PC-9 (cell line): ENCODE measurements around the gene ALG12. TPM values are rescaled to one million over a fixed set of nuclear protein-coding genes. Genes with fewer than 3 reads are reported as not detected.

Experiments
- BruUV-seq: library from RNA; stranded (reverse); fragments of 400-500 nt; replicated peaks from 2 replicates; lab custom pipeline; 2021; lab: Mats Ljungman, UMichigan
- CTCF ChIA-PET: fragments of 300-600 bp; sonication (Branson Sonifier 250); formaldehyde crosslinking; loops from one replicate; lab custom pipeline; 2022; ENCODE audit warnings: antibody characterized with exemption; lab: Charles Lee
- POLR2A ChIA-PET: fragments of 300-600 bp; sonication (Branson Sonifier 250); formaldehyde crosslinking; loops from one replicate; lab custom pipeline; 2022; ENCODE audit warnings: antibody characterized with exemption; ENCODE audit not compliant: unreplicated experiment; lab: Charles Lee
- DNase-seq, 2 experiments: peaks; one replicate each; pipeline versions ENCODE4 v3.0.0 to v3.0.0-alpha.2; 2015 to 2022; ENCODE audit warnings: mixed read lengths in 1 of 2
- H2AFZ ChIP-seq: fragments of 200-600 bp; sonication (generic); 2 replicates; pipeline ENCODE4 v1.8.1; 2017; ENCODE audit warnings: antibody characterized with exemption
- H3F3A ChIP-seq: fragments of 200-600 bp; sonication (generic); 2 replicates; pipeline ENCODE4 v1.8.1; 2017; ENCODE audit warnings: antibody characterized with exemption, mild to moderate bottlenecking, low read depth; ENCODE audit not compliant: insufficient read depth
- H3K27ac ChIP-seq: fragments of 200-600 bp; sonication (generic); 2 replicates; pipeline ENCODE4 v1.6.1; 2016; ENCODE audit warnings: mixed run types
- H3K27me3 ChIP-seq: fragments of 200-600 bp; sonication (generic); 2 replicates; pipeline ENCODE4 v1.6.1; 2016; ENCODE audit warnings: low read depth, mixed run types; ENCODE audit not compliant: insufficient read depth
- H3K36me3 ChIP-seq: fragments of 200-600 bp; sonication (generic); 2 replicates; pipeline ENCODE4 v1.6.1; 2016; ENCODE audit warnings: low read depth, mixed run types
- H3K4me1 ChIP-seq: fragments of 200-600 bp; sonication (generic); replicated peaks from 2 replicates; pipeline ENCODE4 v1.6.1; 2016; ENCODE audit warnings: mixed run types; ENCODE audit not compliant: insufficient read depth
- H3K4me2 ChIP-seq: fragments of 200-600 bp; sonication (generic); 2 replicates; pipeline ENCODE4 v1.6.1; 2017; ENCODE audit warnings: mixed run types
- H3K4me3 ChIP-seq: fragments of 200-600 bp; sonication (generic); 2 replicates; pipeline ENCODE4 v1.6.1; 2016; ENCODE audit warnings: mixed run types
- H3K79me2 ChIP-seq: fragments of 200-600 bp; sonication (generic); 2 replicates; pipeline ENCODE4 v1.6.1; 2017; ENCODE audit warnings: low read depth, mixed run types
- H3K9me2 ChIP-seq: fragments of 200-600 bp; sonication (generic); 2 replicates; pipeline ENCODE4 v1.8.1; 2017; ENCODE audit warnings: mild to moderate bottlenecking; ENCODE audit not compliant: insufficient read depth
- H3K9me3 ChIP-seq: fragments of 200-600 bp; sonication (generic); 2 replicates; pipeline ENCODE4 v1.8.1; 2016; ENCODE audit warnings: low read depth; ENCODE audit not compliant: insufficient read depth
- H4K20me1 ChIP-seq: fragments of 200-600 bp; sonication (generic); 2 replicates; pipeline ENCODE4 v1.8.1; 2017; ENCODE audit not compliant: insufficient read depth
- EZH2 ChIP-seq: fragments of 200-600 bp; sonication (generic); IDR thresholded peaks from 2 replicates; pipeline ENCODE4 v1.8.0; 2017; ENCODE audit warnings: antibody characterized with exemption, low read depth
- intact Hi-C: fragments of 100-400 bp; cut with micrococcal nuclease; formaldehyde crosslinking; loops from one replicate; pipeline ENCODE4 v1.10.0; 2022; ENCODE audit not compliant: unreplicated experiment
- total RNA-seq: library from RNA; stranded (reverse); gene quantifications from 2 replicates; pipeline ENCODE4 v1.2.3, GENCODE V29; 2021
- TF ChIP-seq, protein P1 (sequence below): fragments of 200-600 bp; sonication (generic); conservative IDR thresholded peaks from 2 replicates; pipeline ENCODE4 v1.6.1; 2017; ENCODE audit warnings: mixed run types, antibody characterized with exemption, mild to moderate bottlenecking, moderate library complexity

ALG12 gene
- total RNA-seq, 1 experiment from 2014 or later = 16.8 TPM

DNA sequence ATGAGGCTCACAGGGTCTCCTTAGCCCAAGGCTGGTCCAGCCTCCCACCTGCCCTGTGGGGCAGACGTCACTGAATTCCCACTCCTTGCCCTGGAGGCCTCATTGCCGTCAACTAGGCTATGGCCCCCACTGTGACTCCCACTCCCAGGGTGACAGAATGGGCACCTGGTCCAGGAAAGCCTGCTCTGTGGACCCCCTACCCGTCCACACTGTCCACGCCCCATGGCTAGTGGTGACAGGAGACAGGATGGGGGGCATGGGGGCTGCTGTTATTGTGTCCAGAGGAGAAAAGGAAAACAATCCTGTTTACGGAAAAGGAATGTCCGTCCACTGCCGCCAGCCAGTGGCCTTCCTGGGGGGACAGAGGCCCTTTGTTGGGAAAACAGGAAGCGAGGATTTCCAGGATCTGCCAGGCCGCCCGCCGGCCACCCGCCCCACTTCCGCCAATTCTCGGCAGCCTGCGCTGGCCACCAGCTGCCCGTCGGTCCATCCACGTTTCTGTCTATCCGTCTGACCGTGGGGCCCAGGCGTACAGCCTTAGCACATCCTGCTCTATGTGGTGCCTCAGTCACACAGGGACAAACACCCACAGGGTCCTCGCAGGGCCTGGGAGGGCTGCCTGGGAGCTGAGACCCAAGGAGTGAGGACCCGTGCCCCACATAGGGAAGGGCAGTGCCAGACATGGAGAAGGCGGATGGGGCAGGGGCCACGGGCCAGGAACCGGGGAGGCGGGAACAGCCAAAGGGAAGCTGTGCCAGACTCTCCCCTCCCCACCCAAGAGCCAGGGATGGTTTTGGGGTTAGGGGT lies 19.7 kb upstream of the ALG12 start:
- no peak overlapping the region for H3K4me3 ChIP-seq
- intact Hi-C loops = no loop called here
- DNase-seq = no peak
- no peaks in the 10 kb centered on the region for H3K27me3 ChIP-seq
- H3K36me3 ChIP-seq = no peaks in the 10 kb centered on the region
- no peak overlapping the region for H3K4me2 ChIP-seq
- H3K9me2 ChIP-seq = no peaks in the 10 kb centered on the region
- no peaks in the 10 kb centered on the region for H4K20me1 ChIP-seq
- ChIA-PET CTCF (no interaction called here), POLR2A (interaction anchor here (0.6 kb wide), 1 partner anchor 111 kb away, joined by 21 read pairs; no protein-coding TSS in a partner anchor)
- no peaks in the 10 kb centered on the region for H3K9me3 ChIP-seq
- H3K79me2 ChIP-seq = no peaks in the 10 kb centered on the region
- H3K4me1 ChIP-seq = peaks cover 20% of the 10 kb centered on the region
- no peak for TF ChIP-seq EZH2
- TF ChIP-seq, protein P1, sequence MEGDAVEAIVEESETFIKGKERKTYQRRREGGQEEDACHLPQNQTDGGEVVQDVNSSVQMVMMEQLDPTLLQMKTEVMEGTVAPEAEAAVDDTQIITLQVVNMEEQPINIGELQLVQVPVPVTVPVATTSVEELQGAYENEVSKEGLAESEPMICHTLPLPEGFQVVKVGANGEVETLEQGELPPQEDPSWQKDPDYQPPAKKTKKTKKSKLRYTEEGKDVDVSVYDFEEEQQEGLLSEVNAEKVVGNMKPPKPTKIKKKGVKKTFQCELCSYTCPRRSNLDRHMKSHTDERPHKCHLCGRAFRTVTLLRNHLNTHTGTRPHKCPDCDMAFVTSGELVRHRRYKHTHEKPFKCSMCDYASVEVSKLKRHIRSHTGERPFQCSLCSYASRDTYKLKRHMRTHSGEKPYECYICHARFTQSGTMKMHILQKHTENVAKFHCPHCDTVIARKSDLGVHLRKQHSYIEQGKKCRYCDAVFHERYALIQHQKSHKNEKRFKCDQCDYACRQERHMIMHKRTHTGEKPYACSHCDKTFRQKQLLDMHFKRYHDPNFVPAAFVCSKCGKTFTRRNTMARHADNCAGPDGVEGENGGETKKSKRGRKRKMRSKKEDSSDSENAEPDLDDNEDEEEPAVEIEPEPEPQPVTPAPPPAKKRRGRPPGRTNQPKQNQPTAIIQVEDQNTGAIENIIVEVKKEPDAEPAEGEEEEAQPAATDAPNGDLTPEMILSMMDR = no peak
- peaks cover 16% of the 10 kb centered on the region; the same call in 1 of the 2 replicates for H3F3A ChIP-seq
- H3K27ac ChIP-seq = no peak overlapping the region
- no TSS peak for BruUV-seq
- no peak overlapping the region for H2AFZ ChIP-seq

DNA sequence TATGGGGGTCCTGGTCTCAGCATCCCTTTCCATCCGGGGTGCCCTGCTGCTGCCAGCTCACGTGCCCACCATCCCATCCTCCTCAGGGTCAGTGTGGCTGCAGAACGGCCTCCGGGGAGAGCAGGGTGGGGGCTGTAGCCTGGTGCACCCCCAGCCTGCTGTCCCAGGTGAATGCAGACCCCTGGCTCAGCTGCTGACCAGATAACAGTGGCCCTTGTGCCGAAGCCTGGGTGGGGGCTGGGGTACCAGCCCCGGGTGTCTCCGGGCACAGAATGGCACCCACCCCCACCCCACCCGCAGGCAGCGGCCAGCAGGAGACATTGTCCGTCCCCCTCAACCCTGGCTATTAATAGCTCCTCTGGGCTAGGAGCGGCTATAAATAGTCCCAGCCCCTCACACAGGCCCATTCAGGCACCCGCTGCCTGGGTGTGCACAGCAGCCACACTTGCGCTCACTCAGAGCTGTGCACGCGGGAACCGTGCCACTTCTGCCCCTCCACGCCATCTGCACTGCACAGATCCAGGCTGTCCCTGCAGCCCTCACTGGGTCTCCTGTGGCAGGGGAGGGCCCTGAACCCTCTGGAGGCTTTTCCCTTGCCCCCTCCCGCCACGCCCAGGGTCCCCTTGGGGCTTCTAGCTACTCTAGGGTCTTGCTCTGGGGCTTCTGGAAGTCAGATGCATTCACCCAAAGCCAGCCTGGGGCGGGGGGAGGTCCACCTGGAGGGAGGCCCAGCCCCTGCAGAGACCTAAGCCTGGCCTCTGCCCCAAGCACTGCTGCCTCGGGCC lies 18.9 kb upstream of the ALG12 start:
- H3K9me2 ChIP-seq = no peaks in the 10 kb centered on the region
- H3K79me2 ChIP-seq = no peaks in the 10 kb centered on the region
- no peak overlapping the region for H3K27ac ChIP-seq
- POLR2A ChIA-PET = interaction anchor here (0.6 to 0.7 kb wide), 2 partner anchors 111 to 626 kb away, joined by 3 to 21 read pairs; partner anchors contain the start of gene SYCE3
- TF ChIP-seq EZH2 = no peak
- TF ChIP-seq, protein P1 = no peak
- no peak for DNase-seq
- no peaks in the 10 kb centered on the region for H4K20me1 ChIP-seq
- intact Hi-C loops = loop anchor here (1.0 kb wide), 2 partner anchors 14 to 25 kb away; no protein-coding TSS in a partner anchor
- H3K4me2 ChIP-seq = 0 out of 2 replicates have a peak overlapping the region, but pooled peaks have one; percentile 98
- no peak overlapping the region for H2AFZ ChIP-seq
- CTCF ChIA-PET = interaction anchor here (0.6 to 1.0 kb wide), 2 partner anchors 15 to 386 kb away, joined by 3 to 8 read pairs; no protein-coding TSS in a partner anchor
- H3K9me3 ChIP-seq = no peaks in the 10 kb centered on the region
- no TSS peak for BruUV-seq
- H3K27me3 ChIP-seq = no peaks in the 10 kb centered on the region
- H3K36me3 ChIP-seq = no peaks in the 10 kb centered on the region
- H3F3A ChIP-seq = peaks cover 23% of the 10 kb centered on the region; the same call in 1 of the 2 replicates
- no peak overlapping the region for H3K4me3 ChIP-seq
- peaks cover 20% of the 10 kb centered on the region for H3K4me1 ChIP-seq
